Natural killer cell (primary cell): ENCODE data around the gene MED16. TPM values are rescaled to one million over a fixed set of nuclear protein-coding genes. Genes with fewer than 3 reads are reported as not detected.

Experiments used
- ATAC-seq, 3 donors: fragments of 150-1000 bp in 2 of 3; fragments of 200-7000 bp in 1 of 3; cut with Tn5 transposase; 1 replicate in 1 of 3; 2 replicates in 2 of 3; pipeline ENCODE4 v1.10.0; 2021; ENCODE audit warnings: mild to moderate bottlenecking in 2 of 3, moderate library complexity in 2 of 3
- DNase-seq, 2 donors: peaks; one replicate each; pipeline versions ENCODE4 v3.0.0 to v3.0.0-alpha.2; 2013 to 2021; ENCODE audit warnings: mixed read lengths in 1 of 2
- H3K27ac ChIP-seq: one replicate; pipeline ENCODE4 v1.5.1; 2013; ENCODE audit warnings: mild to moderate bottlenecking, low read length
- H3K27me3 ChIP-seq: one replicate; pipeline ENCODE4 v1.6.1; 2013; ENCODE audit warnings: low read length; ENCODE audit not compliant: control insufficient read depth, insufficient read depth
- H3K36me3 ChIP-seq: one replicate; pipeline ENCODE4 v1.6.1; 2013; ENCODE audit warnings: low read length; ENCODE audit not compliant: control insufficient read depth, insufficient read depth
- H3K4me1 ChIP-seq: one replicate; pipeline ENCODE4 v1.6.1; 2013; ENCODE audit warnings: low read length; ENCODE audit not compliant: control insufficient read depth, insufficient read depth
- H3K4me3 ChIP-seq: one replicate; pipeline ENCODE4 v1.5.1; 2013; ENCODE audit warnings: low read length
- H3K9me3 ChIP-seq: one replicate; pipeline ENCODE4 v1.6.1; 2013; ENCODE audit warnings: low read length; ENCODE audit not compliant: control insufficient read depth, insufficient read depth
- H3K27ac Mint-ChIP-seq, 2 donors: one replicate each; pipeline ENCODE4 v1.8.0; 2022; ENCODE audit warnings: mild to moderate bottlenecking in 2 of 2, mixed read lengths in 2 of 2, moderate library complexity in 1 of 2
- H3K27me3 Mint-ChIP-seq, 2 donors: one replicate each; pipeline ENCODE4 v1.8.0; 2022; ENCODE audit warnings: low read depth in 2 of 2, mixed read lengths in 2 of 2
- H3K36me3 Mint-ChIP-seq: one replicate; pipeline ENCODE4 v1.8.0; 2022; ENCODE audit warnings: mixed read lengths
- H3K4me1 Mint-ChIP-seq, 2 donors: one replicate each; pipeline ENCODE4 v1.8.0; 2022; ENCODE audit warnings: mixed read lengths in 2 of 2
- H3K4me3 Mint-ChIP-seq: one replicate; pipeline ENCODE4 v1.8.0; 2022; ENCODE audit warnings: mild to moderate bottlenecking, moderate library complexity, mixed read lengths
- H3K9me3 Mint-ChIP-seq, 2 donors: one replicate each; pipeline ENCODE4 v1.8.0; 2022; ENCODE audit warnings: mixed read lengths in 2 of 2
- CTCF ChIP-seq: fragments of 200-600 bp; IDR thresholded peaks from one replicate; pipeline ENCODE4 v1.8.0; 2022; ENCODE audit warnings: antibody characterized with exemption
- WGBS: methylation state at CpG from one replicate; pipeline ENCODE4 v1.1.7; 2013; ENCODE audit warnings: missing lambda C conversion rate; ENCODE audit not compliant: insufficient coverage; 5-methylcytosine and 5-hydroxymethylcytosine counted together
- intact Hi-C: fragments of 100-400 bp; cut with micrococcal nuclease; formaldehyde crosslinking; loops from one replicate; pipeline ENCODE4 v1.14.2; 2022
- total RNA-seq, 4 donors: library from RNA; stranded (reverse); fragments of 120-200 nt in 1 of 4; gene quantifications; one replicate each; pipeline versions ENCODE4 v1.2.3 to v1.2.4, GENCODE V29; 2013 to 2022

The MED16 gene
- total RNA-seq, 3 donors from 2014 or later (not counting 1 experiment from before 2014, with no cell fraction given): 44.2 to 50.1 (median 44.7) TPM

GRCh38 chr19:927351-927779, 34.4 kb upstream of the MED16 start:
- no peaks in the 10 kb centered on the region for H3K27me3 Mint-ChIP-seq
- H3K4me1 Mint-ChIP-seq: peaks cover 0 to 4% of the 10 kb centered on the region in 2 donors
- no peak for TF ChIP-seq CTCF

GRCh38 chr19:926589-927350, 33.8 kb upstream of the MED16 start:
- DNase-seq: peak; percentile 28 to 54
- intact Hi-C loops: loop anchor here (10.0 kb wide), 1 partner anchor 318 kb away; the partner anchor contains the start of genes ATP5F1D and MIDN

More at GRCh38 chr19:927351-927779, 34.4 kb upstream of the MED16 start:
- Histone ChIP-seq H3K4me1 (peaks cover 43% of the 10 kb centered on the region), H3K36me3 (no peaks in the 10 kb centered on the region), H3K27ac (no peak overlapping the region), H3K9me3 (no peaks in the 10 kb centered on the region), H3K27me3 (no peaks in the 10 kb centered on the region), H3K4me3 (peak overlapping the region; percentile 97)
- Mint-ChIP-seq H3K27ac (no peak overlapping the region), H3K9me3 (no peaks in the 10 kb centered on the region), H3K36me3 (no peaks in the 10 kb centered on the region), H3K4me3 (no peak overlapping the region)
- WGBS: 36% methylated on average over 8 of the region's 15 CpGs
- ATAC-seq (no peak), DNase-seq (no peak)
- intact Hi-C loops: loop anchor here (10.0 kb wide), 1 partner anchor 317 kb away; the partner anchor contains the start of genes ATP5F1D and MIDN

GRCh38 chr19:926323-926588, 33.3 kb upstream of the MED16 start:
- under 1% methylated on average over 13 of the region's 21 CpGs for WGBS
- intact Hi-C loops: loop anchor here (10.0 kb wide), 1 partner anchor 319 kb away; the partner anchor contains the start of genes ATP5F1D and MIDN

More at GRCh38 chr19:926589-927350, 33.8 kb upstream of the MED16 start:
- Mint-ChIP-seq H3K4me1 (peaks cover 3% of the 10 kb centered on the region in 2 donors), H3K27ac (peak overlapping the region in 1 of 2 donors; percentile 85), H3K27me3 (no peaks in the 10 kb centered on the region), H3K4me3 (peak overlapping the region; percentile 83), H3K36me3 (no peaks in the 10 kb centered on the region), H3K9me3 (no peaks in the 10 kb centered on the region)
- no peak for ATAC-seq
- no peaks in the 10 kb centered on the region for H3K9me3 ChIP-seq
- H3K4me3 ChIP-seq: peak overlapping the region; percentile 97
- H3K27me3 ChIP-seq: no peaks in the 10 kb centered on the region
- under 1% methylated on average over 40 of the region's 52 CpGs for WGBS
- H3K27ac ChIP-seq: no peak overlapping the region
- H3K36me3 ChIP-seq: no peaks in the 10 kb centered on the region
- H3K4me1 ChIP-seq: peaks cover 39% of the 10 kb centered on the region
- no peak for TF ChIP-seq CTCF

More at GRCh38 chr19:926323-926588, 33.3 kb upstream of the MED16 start:
- Mint-ChIP-seq H3K9me3 (no peaks in the 10 kb centered on the region), H3K27me3 (no peaks in the 10 kb centered on the region), H3K4me3 (peak overlapping the region; percentile 77), H3K27ac (peak overlapping the region in 1 of 2 donors; percentile 85), H3K36me3 (no peaks in the 10 kb centered on the region), H3K4me1 (peaks cover 7 to 8% of the 10 kb centered on the region in 2 donors)
- Histone ChIP-seq H3K4me3 (peak overlapping the region; percentile 97), H3K9me3 (no peaks in the 10 kb centered on the region), H3K36me3 (no peaks in the 10 kb centered on the region), H3K27ac (peak overlapping the region; percentile 14), H3K4me1 (peaks cover 41% of the 10 kb centered on the region), H3K27me3 (peaks cover under 1% of the 10 kb centered on the region)
- no peak for ATAC-seq
- TF ChIP-seq CTCF: no peak
- no peak for DNase-seq
